GM12801 (cell line): ENCODE data around the gene NXPH2.

Experiments
- TF ChIP-seq, protein P1 (sequence below): IDR thresholded peaks from one replicate; pipeline ENCODE4 v1.5.1; 2011; ENCODE audit warnings: control low read depth; ENCODE audit not compliant: insufficient read length; ENCODE audit errors: extremely low read depth

Gene NXPH2

DNA sequence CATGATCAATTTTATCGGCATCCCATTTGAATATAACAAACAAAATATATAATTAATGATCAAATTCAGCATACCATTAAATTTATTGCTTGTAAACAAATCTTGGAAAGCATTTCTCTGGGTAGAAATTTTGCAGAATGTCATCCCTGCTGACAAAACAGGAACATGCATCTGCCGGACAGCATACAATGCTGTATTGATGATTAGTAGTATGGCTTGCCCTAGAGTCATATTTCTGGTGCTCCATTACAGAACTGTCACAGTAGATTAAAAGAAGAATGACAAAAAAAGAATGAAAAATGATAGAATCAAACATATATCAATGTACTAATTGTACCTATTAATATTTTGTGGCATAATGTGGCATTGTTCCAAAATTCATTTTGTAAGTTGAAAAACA, 98.0 kb downstream of the NXPH2 start:
- TF ChIP-seq, protein P1, sequence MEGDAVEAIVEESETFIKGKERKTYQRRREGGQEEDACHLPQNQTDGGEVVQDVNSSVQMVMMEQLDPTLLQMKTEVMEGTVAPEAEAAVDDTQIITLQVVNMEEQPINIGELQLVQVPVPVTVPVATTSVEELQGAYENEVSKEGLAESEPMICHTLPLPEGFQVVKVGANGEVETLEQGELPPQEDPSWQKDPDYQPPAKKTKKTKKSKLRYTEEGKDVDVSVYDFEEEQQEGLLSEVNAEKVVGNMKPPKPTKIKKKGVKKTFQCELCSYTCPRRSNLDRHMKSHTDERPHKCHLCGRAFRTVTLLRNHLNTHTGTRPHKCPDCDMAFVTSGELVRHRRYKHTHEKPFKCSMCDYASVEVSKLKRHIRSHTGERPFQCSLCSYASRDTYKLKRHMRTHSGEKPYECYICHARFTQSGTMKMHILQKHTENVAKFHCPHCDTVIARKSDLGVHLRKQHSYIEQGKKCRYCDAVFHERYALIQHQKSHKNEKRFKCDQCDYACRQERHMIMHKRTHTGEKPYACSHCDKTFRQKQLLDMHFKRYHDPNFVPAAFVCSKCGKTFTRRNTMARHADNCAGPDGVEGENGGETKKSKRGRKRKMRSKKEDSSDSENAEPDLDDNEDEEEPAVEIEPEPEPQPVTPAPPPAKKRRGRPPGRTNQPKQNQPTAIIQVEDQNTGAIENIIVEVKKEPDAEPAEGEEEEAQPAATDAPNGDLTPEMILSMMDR, result no peak

DNA sequence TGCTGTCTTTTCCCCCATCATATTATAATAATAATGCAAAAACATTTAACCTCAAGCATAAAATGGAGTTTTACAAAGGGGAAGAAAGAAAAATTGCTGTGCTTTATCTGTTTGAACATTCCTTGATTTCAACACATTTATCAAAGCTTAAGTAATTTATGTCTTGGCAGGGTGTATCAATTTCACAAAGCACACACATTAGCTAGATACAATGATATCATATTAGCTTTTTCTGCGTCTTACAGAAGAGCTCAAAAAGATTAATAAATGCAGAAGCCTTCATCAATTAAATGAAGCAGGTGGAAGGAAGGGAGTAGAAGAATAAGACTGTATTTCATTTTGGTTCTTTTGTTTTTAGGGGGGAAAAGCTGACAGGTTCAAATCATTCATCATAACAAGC, 103.0 kb downstream of the NXPH2 start:
- TF ChIP-seq, protein P1, result no peak

DNA sequence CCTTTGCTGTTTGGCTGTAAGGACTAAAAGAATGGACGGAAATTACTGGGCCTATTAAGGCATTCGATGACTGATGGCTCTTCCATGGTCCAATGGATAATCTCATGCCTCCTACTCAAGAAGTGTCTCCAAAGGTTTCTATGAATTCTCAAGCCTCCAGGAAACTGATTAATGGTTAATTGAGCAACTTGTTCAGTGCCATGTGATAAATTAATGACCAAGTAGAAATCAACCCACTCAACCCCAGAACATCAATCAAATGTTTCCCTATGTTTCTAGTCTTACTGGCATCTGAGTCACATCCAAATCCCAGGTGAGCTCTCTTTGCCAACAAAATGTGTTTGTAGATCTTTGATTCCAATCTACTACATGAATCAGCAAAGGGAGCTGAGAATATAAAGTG, 103.6 kb downstream of the NXPH2 start:
- TF ChIP-seq, protein P1, result no peak

DNA sequence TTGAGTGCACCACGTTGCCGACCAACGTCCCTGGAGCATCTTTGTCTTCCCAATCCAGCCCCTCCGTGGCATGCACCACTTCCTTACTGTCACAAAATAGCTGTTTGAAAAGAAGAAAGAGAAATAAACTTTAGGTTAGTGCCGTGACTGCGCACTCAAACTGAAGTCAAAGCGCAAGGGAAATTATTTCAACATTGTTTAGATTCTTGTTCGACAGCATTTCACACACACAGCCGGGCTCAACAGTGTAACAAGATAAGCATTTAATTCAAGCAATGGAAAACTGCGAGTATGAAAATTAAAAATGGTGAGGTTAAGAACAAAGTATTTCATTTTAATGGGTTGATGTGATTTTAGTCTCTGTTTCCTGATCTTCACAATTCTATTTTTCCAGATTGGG, 108.6 kb downstream of the NXPH2 start:
- TF ChIP-seq, protein P1, result no peak

DNA sequence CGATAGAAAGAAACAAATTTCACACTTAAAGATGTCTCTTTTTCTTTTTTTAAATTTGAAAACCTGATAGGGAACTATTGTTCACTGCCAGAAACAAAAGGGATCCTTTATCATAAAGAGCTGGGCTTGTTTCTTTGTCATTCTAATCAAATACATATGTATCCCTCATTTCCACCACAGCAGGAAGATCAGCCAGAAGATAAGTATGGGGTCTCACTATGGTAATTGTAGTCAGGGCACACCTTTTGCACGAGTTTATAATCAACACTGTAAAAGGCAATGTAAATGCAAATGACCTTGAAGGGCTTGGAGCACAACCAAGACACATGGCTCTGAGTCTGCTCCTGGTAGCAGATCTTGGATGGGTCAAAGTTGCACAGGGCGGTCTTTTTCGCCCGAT, 109.5 kb downstream of the NXPH2 start:
- TF ChIP-seq, protein P1, result no peak

DNA sequence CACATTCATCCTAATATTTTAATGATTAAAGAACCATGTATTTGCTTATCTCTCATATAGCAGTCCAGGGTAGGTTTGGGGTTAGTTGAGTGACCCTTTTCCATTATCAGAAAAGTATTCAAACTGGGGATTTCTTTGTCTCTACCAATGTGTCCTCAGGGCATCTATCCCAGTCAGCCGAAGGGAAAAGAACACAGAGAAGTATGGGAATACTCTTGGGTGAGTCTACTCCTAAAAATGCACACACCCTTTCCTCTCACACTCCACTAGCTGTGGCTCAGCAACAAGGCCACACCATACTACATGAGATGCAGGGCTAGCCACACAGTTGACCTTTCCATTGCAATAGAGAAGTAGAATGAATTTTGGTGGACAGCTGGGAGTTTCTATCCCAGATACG, 114.3 kb downstream of the NXPH2 start:
- TF ChIP-seq, protein P1, result no peak

DNA sequence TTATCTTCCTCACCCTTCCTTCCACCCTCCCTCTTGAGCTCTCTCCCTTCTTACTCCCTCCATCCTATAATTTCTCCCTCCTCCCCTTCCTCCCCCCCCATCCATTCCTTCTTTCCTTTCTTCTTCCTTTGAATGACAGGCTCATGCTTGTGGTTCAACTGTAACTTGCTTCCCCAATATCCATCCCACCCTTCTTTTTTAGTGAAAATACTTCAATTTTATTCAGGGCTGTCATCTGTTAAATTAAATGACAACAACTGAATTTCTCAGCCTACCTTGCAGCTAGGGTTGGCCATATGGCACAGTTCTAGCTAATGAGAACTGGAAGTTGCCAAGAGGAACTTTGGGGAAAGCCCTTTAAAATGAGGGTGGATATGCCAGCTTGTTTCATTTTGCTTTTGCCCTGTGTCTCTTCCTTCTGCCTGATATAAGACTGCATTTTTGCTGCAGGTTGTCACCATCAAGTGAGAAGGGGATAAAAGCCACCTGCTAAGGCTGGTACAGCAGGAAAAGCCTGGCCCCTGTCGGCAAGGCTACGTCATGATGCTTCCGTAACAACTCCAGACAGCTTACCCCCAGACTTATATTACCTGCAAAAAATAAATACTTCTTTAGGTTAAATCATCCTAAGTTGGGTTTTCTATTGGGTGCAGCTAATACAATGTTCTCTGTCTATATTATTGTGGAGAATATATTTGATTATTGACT, 121.8 kb downstream of the NXPH2 start:
- TF ChIP-seq, protein P1, result no peak

DNA sequence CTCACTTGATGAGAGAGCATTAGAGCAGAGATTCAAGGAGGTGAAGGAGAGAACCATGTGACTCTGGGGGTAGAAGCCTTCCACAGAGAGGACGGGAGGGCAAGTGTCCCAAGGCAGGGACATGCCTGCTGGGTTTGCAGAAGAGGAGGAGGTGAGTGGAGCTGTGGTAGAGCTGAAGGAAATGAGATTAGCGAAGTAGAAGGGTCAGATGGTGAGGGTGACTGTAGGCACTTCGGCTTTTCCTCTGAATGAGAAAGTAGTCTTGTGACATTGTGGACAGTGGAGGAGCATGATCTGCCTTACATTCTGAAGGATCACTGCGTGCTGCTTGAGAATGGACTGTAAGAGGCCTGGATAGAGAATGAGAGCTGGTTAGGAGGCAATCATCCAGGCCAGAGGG, 126.0 kb downstream of the NXPH2 start:
- TF ChIP-seq, protein P1, result no peak
